PC-3 (cell line): ENCODE results near the gene KIF5A.

ENCODE experiments used
- EZH2phosphoT487 ChIP-seq: fragments of 300-600 bp; sonication (generic); IDR thresholded peaks from 2 replicates; pipeline ENCODE4 v1.6.1; 2018; ENCODE audit warnings: mild to moderate bottlenecking, antibody characterized with exemption, low read length, borderline replicate concordance
- TF ChIP-seq, protein P1 (sequence below): fragments of 300-600 bp; sonication (generic); conservative IDR thresholded peaks from 2 replicates; pipeline ENCODE4 v1.5.1; 2017; ENCODE audit warnings: antibody characterized with exemption, low read depth, mild to moderate bottlenecking, low read length

DNA sequence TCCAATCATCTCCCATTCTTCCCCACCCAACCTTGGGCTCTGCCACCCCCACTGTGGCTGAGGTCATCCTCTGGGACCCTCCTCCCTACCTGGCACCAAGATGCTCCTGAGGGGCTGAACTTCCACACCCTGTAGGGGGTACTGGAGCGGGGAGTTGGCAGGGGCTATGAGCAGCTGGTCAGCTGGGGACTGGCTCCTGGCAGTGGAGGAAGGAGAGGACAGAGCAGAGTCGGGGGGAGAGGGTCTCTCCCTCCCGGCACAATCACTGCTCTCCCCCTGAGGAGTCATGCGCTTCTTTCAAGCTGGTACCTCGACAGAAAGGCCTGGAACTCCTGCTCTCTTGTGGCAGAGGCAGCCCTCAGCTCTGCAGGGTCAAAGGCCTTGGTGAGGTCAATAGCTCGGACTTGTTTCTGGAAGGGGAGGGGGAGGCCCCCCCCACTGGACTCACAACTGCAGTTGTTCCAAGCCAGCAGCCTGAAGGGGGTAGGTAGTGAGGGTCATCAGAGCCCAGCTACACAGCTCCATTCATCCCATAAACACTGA, 81.1 kb downstream of the KIF5A start:
- TF ChIP-seq, protein P1, sequence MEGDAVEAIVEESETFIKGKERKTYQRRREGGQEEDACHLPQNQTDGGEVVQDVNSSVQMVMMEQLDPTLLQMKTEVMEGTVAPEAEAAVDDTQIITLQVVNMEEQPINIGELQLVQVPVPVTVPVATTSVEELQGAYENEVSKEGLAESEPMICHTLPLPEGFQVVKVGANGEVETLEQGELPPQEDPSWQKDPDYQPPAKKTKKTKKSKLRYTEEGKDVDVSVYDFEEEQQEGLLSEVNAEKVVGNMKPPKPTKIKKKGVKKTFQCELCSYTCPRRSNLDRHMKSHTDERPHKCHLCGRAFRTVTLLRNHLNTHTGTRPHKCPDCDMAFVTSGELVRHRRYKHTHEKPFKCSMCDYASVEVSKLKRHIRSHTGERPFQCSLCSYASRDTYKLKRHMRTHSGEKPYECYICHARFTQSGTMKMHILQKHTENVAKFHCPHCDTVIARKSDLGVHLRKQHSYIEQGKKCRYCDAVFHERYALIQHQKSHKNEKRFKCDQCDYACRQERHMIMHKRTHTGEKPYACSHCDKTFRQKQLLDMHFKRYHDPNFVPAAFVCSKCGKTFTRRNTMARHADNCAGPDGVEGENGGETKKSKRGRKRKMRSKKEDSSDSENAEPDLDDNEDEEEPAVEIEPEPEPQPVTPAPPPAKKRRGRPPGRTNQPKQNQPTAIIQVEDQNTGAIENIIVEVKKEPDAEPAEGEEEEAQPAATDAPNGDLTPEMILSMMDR: no peak
- no peak for TF ChIP-seq EZH2phosphoT487
